A549 (cell line): ENCODE results near the gene SLC1A3. TPM values are rescaled to one million over a fixed set of nuclear protein-coding genes. Genes with fewer than 3 reads are reported as not detected.

Experiments
- ATAC-seq, 2 experiments: fragments of 200-7000 bp in 1 of 2; fragments of >200 bp in 1 of 2; cut with Nextera tagmentation in 1 of 2; cut with Tn5 transposase in 1 of 2; 3 replicates each; pipeline versions ENCODE4 v1.8.0 to v1.9.1; 2018 to 2020; ENCODE audit warnings: mild to moderate bottlenecking in 1 of 2, moderate library complexity in 1 of 2
- CTCF ChIA-PET: fragments of 300-600 bp; sonication (Branson Sonifier 250); formaldehyde crosslinking; extraction: SDS; loops from one replicate; lab custom pipeline; 2021; ENCODE audit warnings: antibody characterized with exemption, inconsistent platforms; lab: Yijun Ruan, JAX
- POLR2A ChIA-PET: fragments of 350-600 bp; formaldehyde crosslinking; extraction: SDS; loops from one replicate; lab custom pipeline; 2021; ENCODE audit warnings: antibody characterized with exemption, inconsistent platforms; lab: Yijun Ruan, JAX
- DNase-seq, 2 experiments: peaks; one replicate each; pipeline versions ENCODE4 v3.0.0 to v3.0.0-alpha.2; 2011 to 2016; ENCODE audit warnings: low read depth in 1 of 2, low spot score in 1 of 2
- FAIRE-seq: peaks from 2 replicates; lab custom pipeline; 2011; peaks lifted over from hg19 to GRCh38; lab: Jason Lieb, UNC
- H3K27ac ChIP-seq, 2 experiments: fragments of >200 bp; sonication (Bioruptor Twin); formaldehyde crosslinking; 3 replicates each; pipeline ENCODE4 v1.5.1; 2016 to 2017
- H3K4me1 ChIP-seq: fragments of >200 bp; sonication (Bioruptor Twin); formaldehyde crosslinking; 3 replicates; pipeline ENCODE4 v1.6.1; 2016
- H3K4me2 ChIP-seq: fragments of >200 bp; sonication (Bioruptor Twin); formaldehyde crosslinking; 3 replicates; pipeline ENCODE4 v1.6.1; 2016
- H3K4me3 ChIP-seq: fragments of >200 bp; sonication (Bioruptor Twin); formaldehyde crosslinking; 3 replicates; pipeline ENCODE4 v1.5.1; 2016
- H3K9me3 ChIP-seq: fragments of >200 bp; sonication (Bioruptor Twin); formaldehyde crosslinking; 3 replicates; pipeline ENCODE4 v1.6.1; 2016
- CBX2 ChIP-seq: fragments of 200-600 bp; sonication (generic); IDR thresholded peaks from 2 replicates; pipeline ENCODE4 v1.6.1; 2016; ENCODE audit warnings: low read depth, mild to moderate bottlenecking, borderline replicate concordance
- CBX8 ChIP-seq: fragments of 200-600 bp; sonication (generic); IDR thresholded peaks from 2 replicates; pipeline ENCODE4 v1.6.1; 2016
- CHD2 ChIP-seq: fragments of 150-350 bp; IDR thresholded peaks from 2 replicates; pipeline ENCODE4 v1.6.1; 2014; ENCODE audit warnings: low read length; ENCODE audit not compliant: partially characterized antibody
- E2F6 ChIP-seq: IDR thresholded peaks from 2 replicates; pipeline ENCODE4 v1.6.1; 2012; ENCODE audit warnings: low read depth, borderline replicate concordance
- EHF ChIP-seq: fragments of 250-450 bp; sonication (Bioruptor Pico); IDR thresholded peaks from 2 replicates; pipeline ENCODE4 v1.5.0; 2020; ENCODE audit warnings: mild to moderate bottlenecking
- FOSB ChIP-seq: fragments of 250-450 bp; sonication (Bioruptor Pico); IDR thresholded peaks from 2 replicates; pipeline ENCODE4 v1.5.0; 2020; ENCODE audit warnings: mild to moderate bottlenecking, moderate library complexity
- HDAC2 ChIP-seq: fragments of 200-600 bp; sonication (generic); IDR thresholded peaks from 2 replicates; pipeline ENCODE4 v1.6.1; 2016
- HES2 ChIP-seq: fragments of >200 bp; sonication (Bioruptor Twin); formaldehyde crosslinking; IDR thresholded peaks from 2 replicates; pipeline ENCODE4 v1.6.1; 2016
- HEYL ChIP-seq: fragments of 250-450 bp; sonication (Bioruptor Pico); IDR thresholded peaks from 2 replicates; pipeline ENCODE4 v1.8.0; 2021; ENCODE audit warnings: mild to moderate bottlenecking, moderate library complexity
- HOXA7 ChIP-seq: fragments of 250-450 bp; sonication (Bioruptor Pico); IDR thresholded peaks from 2 replicates; pipeline ENCODE4 v1.5.0; 2020; ENCODE audit warnings: mild to moderate bottlenecking, moderate library complexity
- HOXB13 ChIP-seq: fragments of 250-450 bp; sonication (Bioruptor Pico); IDR thresholded peaks from 2 replicates; pipeline ENCODE4 v1.5.0; 2020; ENCODE audit warnings: low read depth, mild to moderate bottlenecking, moderate library complexity
- HOXB5 ChIP-seq: fragments of 250-450 bp; sonication (Bioruptor Pico); IDR thresholded peaks from 2 replicates; pipeline ENCODE4 v1.5.0; 2020; ENCODE audit warnings: mild to moderate bottlenecking, moderate library complexity
- JUNB ChIP-seq: fragments of >200 bp; sonication (Bioruptor Twin); formaldehyde crosslinking; IDR thresholded peaks from 2 replicates; pipeline ENCODE4 v1.6.1; 2016
- KDM5A ChIP-seq: fragments of 200-600 bp; sonication (generic); IDR thresholded peaks from 2 replicates; pipeline ENCODE4 v1.6.1; 2016; ENCODE audit warnings: antibody characterized with exemption, mild to moderate bottlenecking
- MAFK ChIP-seq: fragments of 450-650 bp; IDR thresholded peaks from 2 replicates; pipeline ENCODE4 v1.6.1; 2014; ENCODE audit not compliant: partially characterized antibody
- PBX3 ChIP-seq: IDR thresholded peaks from 2 replicates; pipeline ENCODE4 v1.6.1; 2012
- POLR2A ChIP-seq: IDR thresholded peaks from 2 replicates; pipeline ENCODE4 v1.6.1; 2012; ENCODE audit warnings: mild to moderate bottlenecking, low read length
- POLR2AphosphoS2 ChIP-seq: conservative IDR thresholded peaks from 2 replicates; pipeline ENCODE4 v1.6.1; 2012; ENCODE audit warnings: low read length, improper control_type of control experiment, inconsistent platforms
- RAD21 ChIP-seq, 2 experiments: fragments of >200 bp in 1 of 2; sonication (Bioruptor Twin) in 1 of 2; formaldehyde crosslinking in 1 of 2; IDR thresholded peaks in 1 of 2; conservative IDR thresholded peaks in 1 of 2; 2 replicates in 1 of 2; 3 replicates in 1 of 2; pipeline ENCODE4 v1.6.1; 2012 to 2018; ENCODE audit warnings: inconsistent platforms in 1 of 2
- RCOR1 ChIP-seq: fragments of 150-350 bp; IDR thresholded peaks from 2 replicates; pipeline ENCODE4 v1.6.1; 2014; ENCODE audit warnings: antibody characterized with exemption, low read length, low read depth
- SMC3 ChIP-seq: fragments of >200 bp; sonication (Bioruptor Twin); formaldehyde crosslinking; IDR thresholded peaks from 3 replicates; pipeline ENCODE4 v1.6.1; 2018; ENCODE audit warnings: inconsistent platforms
- TFCP2L1 ChIP-seq: fragments of 250-450 bp; sonication (Bioruptor Pico); IDR thresholded peaks from 2 replicates; pipeline ENCODE4 v1.5.0; 2021; ENCODE audit warnings: mild to moderate bottlenecking
- TP53 ChIP-seq: fragments of 250-450 bp; sonication (Bioruptor Pico); IDR thresholded peaks from 2 replicates; pipeline ENCODE4 v1.5.0; 2021; ENCODE audit warnings: mild to moderate bottlenecking, moderate library complexity
- ZC3H11A ChIP-seq: fragments of 450-650 bp; IDR thresholded peaks from 2 replicates; pipeline ENCODE4 v1.6.1; 2014; ENCODE audit warnings: antibody characterized with exemption, mild to moderate bottlenecking
- WGBS: methylation state at CpG from one replicate; pipeline ENCODE4 v1.1.6; 2017; ENCODE audit errors: missing lambda C conversion rate; 5-methylcytosine and 5-hydroxymethylcytosine counted together
- polyA plus RNA-seq, 4 experiments: library from polyadenylated mRNA; depleted of rRNA in 3 of 4; stranded (reverse); fragments of >200 nt; fragmentation: RNase III in 1 of 4; extraction: RNeasy Plus Mini Kit Qiagen cat#74134 plus additional on column Dnase treatment in 1 of 4; gene quantifications; 2 replicates in 3 of 4; 3 replicates in 1 of 4; pipeline ENCODE4 v1.2.3, GENCODE V29; 2011 to 2017
- TF ChIP-seq, protein P1 (sequence below): fragments of >200 bp; sonication (Bioruptor Twin); formaldehyde crosslinking; IDR thresholded peaks from 3 replicates; pipeline ENCODE4 v1.6.1; 2016
- TF ChIP-seq, protein P2 (sequence below): fragments of 250-450 bp; sonication (Bioruptor Pico); IDR thresholded peaks from 2 replicates; pipeline ENCODE4 v1.5.0; 2021; ENCODE audit warnings: mild to moderate bottlenecking, moderate library complexity, borderline replicate concordance

SLC1A3 gene
- polyA plus RNA-seq, 2 of the 4 experiments (the other 2 are of a cell fraction), result not detected

DNA sequence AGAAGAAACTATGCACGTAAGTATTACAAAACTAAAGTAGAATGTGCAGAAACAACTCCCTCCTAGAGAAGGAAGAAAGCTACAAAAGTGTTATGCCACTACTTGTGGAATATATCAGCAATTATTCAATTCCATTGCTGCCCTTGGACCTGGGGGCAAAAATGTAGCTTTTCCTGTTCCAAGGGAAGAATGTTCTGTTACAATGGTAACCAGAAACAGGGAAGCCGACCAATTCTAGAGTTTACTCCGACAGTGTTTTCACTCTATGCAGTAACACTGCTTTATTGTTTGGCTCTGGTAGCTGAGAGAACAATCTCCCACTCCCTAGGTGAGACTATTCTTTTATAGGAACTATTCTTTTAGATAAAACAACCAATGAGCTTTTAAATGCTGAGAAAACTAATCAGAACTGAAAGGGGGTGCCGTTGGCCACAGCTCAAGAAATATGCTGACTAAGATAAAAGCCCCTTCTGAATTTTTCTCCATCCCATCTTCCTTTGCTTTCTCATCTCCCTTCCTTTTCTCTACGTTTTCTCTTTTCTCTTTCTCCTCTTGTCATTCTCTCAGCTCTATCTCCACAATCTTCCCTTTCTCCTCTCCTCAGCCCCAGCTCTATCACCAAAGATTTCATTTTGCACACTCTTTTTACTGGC, 54.1 kb downstream of the SLC1A3 start:
- H3K4me3 ChIP-seq, result no peak overlapping the region
- no peaks in the 10 kb centered on the region for H3K9me3 ChIP-seq
- no peak for ATAC-seq
- no peak overlapping the region for H3K4me2 ChIP-seq
- TF ChIP-seq MAFK, result peak; percentile 88
- TF ChIP-seq EHF (CRISPR knock-in tag), result no peak
- POLR2A ChIA-PET, result no interaction called here
- H3K27ac ChIP-seq, result no peak overlapping the region
- FAIRE-seq, result no peak
- peaks cover 9% of the 10 kb centered on the region; the same call in 2 of the 3 replicates for H3K4me1 ChIP-seq
- CTCF ChIA-PET, result no interaction called here
- WGBS, result 11% methylated on average over 5 of the region's 5 CpGs
- no peak for DNase-seq

DNA sequence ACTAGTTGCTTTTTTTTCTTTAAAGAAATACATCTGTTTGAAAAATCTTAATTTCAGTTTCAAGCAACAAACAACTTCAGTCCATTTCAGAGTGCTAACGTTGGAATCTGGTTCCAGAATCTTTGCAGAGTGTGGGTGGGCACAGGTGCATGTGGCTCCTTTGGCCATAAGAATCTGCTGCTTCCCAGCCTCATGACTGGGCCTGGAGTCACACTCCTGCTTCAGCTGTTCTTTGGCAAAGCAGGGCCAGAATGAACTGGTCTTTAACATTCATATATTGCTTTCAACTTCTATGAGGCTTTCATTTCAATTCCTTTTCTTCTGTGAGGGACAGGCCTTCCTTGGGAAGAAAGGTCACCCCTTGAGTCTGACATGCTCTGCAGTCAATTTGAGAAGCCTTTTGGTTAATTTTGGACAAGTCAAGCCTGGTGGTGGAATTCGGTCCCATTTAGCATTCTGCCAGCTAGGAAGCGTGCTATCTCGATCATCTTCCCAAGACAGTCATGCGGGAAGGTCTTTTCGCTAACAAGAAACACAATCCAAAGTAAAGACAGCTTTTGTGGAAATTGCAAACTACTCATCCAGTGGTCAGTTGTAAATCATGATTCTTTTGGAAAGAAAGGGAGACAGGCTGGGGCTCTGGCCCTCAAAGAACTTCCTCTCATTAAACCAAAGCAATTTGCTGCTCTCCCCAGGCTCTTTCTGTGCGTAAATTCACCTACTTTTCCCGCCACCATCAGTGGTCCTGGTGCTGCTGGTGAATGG, 55.2 kb downstream of the SLC1A3 start:
- H3K4me2 ChIP-seq, result no peak overlapping the region
- H3K4me1 ChIP-seq, result peaks cover 9% of the 10 kb centered on the region; the same call in 2 of the 3 replicates
- POLR2A ChIA-PET, result no interaction called here
- H3K27ac ChIP-seq, result no peak overlapping the region
- FAIRE-seq (no peak), ATAC-seq (no peak), DNase-seq (no peak)
- no peak overlapping the region for H3K4me3 ChIP-seq
- 52% methylated on average over 8 of the region's 8 CpGs for WGBS
- TF ChIP-seq JUNB (no peak), E2F6 (no peak), HEYL (CRISPR knock-in tag) (no peak), RCOR1 (no peak), TFCP2L1 (CRISPR knock-in tag) (no peak), HDAC2 (no peak), SMC3 (no peak), CHD2 (no peak), HES2 (no peak), HOXB5 (CRISPR knock-in tag) (no peak)
- TF ChIP-seq, protein P1, sequence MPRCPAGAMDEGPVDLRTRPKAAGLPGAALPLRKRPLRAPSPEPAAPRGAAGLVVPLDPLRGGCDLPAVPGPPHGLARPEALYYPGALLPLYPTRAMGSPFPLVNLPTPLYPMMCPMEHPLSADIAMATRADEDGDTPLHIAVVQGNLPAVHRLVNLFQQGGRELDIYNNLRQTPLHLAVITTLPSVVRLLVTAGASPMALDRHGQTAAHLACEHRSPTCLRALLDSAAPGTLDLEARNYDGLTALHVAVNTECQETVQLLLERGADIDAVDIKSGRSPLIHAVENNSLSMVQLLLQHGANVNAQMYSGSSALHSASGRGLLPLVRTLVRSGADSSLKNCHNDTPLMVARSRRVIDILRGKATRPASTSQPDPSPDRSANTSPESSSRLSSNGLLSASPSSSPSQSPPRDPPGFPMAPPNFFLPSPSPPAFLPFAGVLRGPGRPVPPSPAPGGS, result no peak
- H3K9me3 ChIP-seq, result no peaks in the 10 kb centered on the region
- CTCF ChIA-PET, result interaction anchor here (1.0 to 2.5 kb wide), 2 partner anchors 12 to 29 kb away, joined by 3 to 8 read pairs; no protein-coding TSS in a partner anchor

- Histone ChIP-seq H3K4me1 (peaks cover 7% of the 10 kb centered on the region; the same call in 2 of the 3 replicates), H3K27ac (no peak overlapping the region), H3K4me2 (no peak overlapping the region), H3K4me3 (no peak overlapping the region), H3K9me3 (no peaks in the 10 kb centered on the region)
- ATAC-seq, result no peak
- no peak for DNase-seq
- ChIA-PET CTCF (interaction anchor here (2.5 kb wide), 1 partner anchor 28 kb away, joined by 8 read pairs; no protein-coding TSS in a partner anchor), POLR2A (no interaction called here)
- FAIRE-seq, result no peak
- WGBS, result 67% methylated on average over 22 of the region's 22 CpGs
- TF ChIP-seq RCOR1 (no peak), HEYL (CRISPR knock-in tag) (no peak), POLR2AphosphoS2 (no peak), FOSB (CRISPR knock-in tag) (no peak), POLR2A (no peak), ZC3H11A (no peak), JUNB (no peak), PBX3 (no peak), KDM5A (no peak), CBX2 (no peak), CBX8 (no peak), TP53 (no peak), HOXB13 (CRISPR knock-in tag) (no peak), RAD21 (conservative IDR thresholded peaks at IDR 0.05 in 1 of 2, IDR thresholded peaks at IDR 0.05 in 1 of 2) (no peak), HOXA7 (CRISPR knock-in tag) (no peak)
- TF ChIP-seq, protein P2, sequence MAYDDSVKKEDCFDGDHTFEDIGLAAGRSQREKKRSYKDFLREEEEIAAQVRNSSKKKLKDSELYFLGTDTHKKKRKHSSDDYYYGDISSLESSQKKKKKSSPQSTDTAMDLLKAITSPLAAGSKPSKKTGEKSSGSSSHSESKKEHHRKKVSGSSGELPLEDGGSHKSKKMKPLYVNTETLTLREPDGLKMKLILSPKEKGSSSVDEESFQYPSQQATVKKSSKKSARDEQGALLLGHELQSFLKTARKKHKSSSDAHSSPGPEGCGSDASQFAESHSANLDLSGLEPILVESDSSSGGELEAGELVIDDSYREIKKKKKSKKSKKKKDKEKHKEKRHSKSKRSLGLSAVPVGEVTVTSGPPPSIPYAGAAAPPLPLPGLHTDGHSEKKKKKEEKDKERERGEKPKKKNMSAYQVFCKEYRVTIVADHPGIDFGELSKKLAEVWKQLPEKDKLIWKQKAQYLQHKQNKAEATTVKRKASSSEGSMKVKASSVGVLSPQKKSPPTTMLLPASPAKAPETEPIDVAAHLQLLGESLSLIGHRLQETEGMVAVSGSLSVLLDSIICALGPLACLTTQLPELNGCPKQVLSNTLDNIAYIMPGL, result no peak
- TF ChIP-seq, protein P1, result no peak
- TF ChIP-seq, all 56 proteins: peak for 0
These were observed 56.0 kb downstream of the SLC1A3 start for GRCh38 chr5:36662291-36662851.
